ENCODE measurements around the gene ARFIP2.

The ARFIP2 gene

DNA sequence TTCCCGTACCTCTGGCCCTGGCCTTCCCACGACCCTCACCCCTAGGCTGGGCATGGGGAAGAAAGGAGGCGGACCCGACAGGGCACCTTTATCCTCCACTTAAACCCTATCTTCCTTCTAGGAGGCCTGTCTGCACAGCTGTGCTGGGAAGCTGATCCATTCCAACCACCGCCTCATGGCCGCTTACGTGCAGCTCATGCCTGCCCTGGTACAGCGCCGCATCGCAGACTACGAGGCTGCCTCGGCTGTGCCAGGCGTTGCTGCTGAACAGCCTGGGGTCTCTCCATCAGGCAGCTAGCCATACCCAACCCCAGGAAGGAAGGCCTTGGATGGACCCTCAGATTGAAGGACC is 769 bp upstream of the ARFIP2 start:
- FAIRE-seq, result no peak

GRCh38 chr11:6480299-6480914 is 724 bp downstream of the ARFIP2 start:
- FAIRE-seq, result no peak

DNA sequence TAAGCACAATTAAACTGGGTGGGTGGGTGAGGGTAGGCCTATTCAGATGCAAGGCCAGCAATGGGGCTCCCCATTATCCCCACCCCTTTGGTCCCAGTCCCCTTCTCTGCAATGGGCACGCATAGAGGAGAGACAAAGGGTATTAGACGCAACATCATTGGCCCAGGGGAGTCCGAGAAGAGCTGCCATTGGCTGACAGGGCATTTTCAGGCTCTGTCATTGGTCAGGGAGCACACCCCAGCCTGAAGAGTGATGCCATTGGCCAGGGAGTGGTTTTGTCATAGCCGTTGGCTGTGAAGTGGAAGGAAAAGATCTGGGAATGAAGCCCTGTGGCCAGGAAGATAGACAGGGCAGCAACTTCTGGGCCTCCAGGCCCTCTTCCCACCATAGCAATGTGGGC is 4.6 kb downstream of the ARFIP2 start:
- no peak for FAIRE-seq

- FAIRE-seq, result no peak
These were observed 5.2 kb downstream of the ARFIP2 start for GRCh38 chr11:6475936-6476335.

GRCh38 chr11:6474806-6475500 is 6.2 kb downstream of the ARFIP2 start:
- FAIRE-seq, result no peak

- no peak for FAIRE-seq
These were observed 6.7 kb downstream of the ARFIP2 start for GRCh38 chr11:6474413-6474792.

- no peak for FAIRE-seq
These were observed 7.4 kb downstream of the ARFIP2 start, which contains the start of gene TRIM3 for GRCh38 chr11:6473451-6474412. Gene TRIM3 (minus strand): TSS chr11:6473941. CDS start chr11:6465695, 8,246 bp downstream.

DNA sequence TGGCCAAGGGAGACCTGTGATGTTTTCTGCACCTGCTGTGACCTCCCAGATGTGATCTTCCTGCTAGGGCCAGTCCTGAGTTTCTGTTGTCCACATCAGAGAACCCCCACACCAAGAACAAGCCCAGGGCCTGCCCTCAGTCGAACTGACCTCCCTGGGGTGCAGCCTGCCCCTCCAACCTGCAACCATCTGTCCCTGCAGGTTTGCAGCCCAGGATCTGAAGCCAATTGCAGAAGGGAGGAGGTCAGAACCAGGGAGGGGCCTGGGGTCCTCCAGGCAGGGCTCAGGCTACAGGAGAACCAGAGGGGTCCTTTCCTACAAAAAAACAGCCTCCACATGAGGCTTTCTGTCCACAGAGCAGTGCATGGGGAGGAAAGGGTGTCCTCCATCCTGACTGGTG is 8.2 kb downstream of the ARFIP2 start:
- no peak for FAIRE-seq

- FAIRE-seq, result no peak
These were observed 11.5 kb downstream of the ARFIP2 start for GRCh38 chr11:6469599-6469998.

- FAIRE-seq, result no peak
These were observed 12.2 kb downstream of the ARFIP2 start for GRCh38 chr11:6468712-6469495.

GRCh38 chr11:6459099-6459450 is 22.1 kb downstream of the ARFIP2 start:
- no peak for FAIRE-seq

DNA sequence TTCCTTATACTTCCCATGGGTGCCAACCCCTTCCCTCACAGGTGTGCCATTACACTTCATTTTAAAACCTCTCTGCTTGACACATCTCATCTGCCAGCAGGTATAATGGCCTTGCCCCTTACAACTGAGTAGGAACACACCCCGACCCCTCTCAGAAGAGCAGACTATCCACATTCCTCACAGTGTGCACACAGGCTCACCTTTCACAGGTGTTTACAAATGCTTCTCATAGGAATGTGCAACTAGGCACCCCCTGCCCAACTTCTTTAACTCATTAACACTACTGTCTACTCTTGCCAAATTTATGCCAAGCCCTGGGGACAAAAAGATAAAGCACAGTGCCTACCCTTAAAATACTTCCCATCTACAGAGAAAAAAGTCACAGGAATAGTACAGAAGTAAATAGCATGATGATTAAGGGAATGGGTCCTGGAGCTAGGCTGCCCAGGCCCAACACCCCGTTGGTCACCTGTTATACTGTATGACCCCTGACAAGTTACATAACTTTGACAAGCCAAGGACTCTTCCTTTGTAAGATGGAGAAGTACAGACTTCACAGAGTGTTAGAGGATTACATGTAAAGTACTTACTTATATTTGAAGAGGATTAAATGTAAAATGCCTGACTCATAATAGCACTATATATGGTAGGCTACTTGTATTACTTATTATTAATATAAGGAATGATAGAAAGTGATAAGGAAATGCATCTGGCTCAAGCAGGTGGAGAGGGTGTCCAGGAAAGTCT is 22.6 kb downstream of the ARFIP2 start:
- FAIRE-seq, result no peak

GRCh38 chr11:6457581-6458320 is 23.4 kb downstream of the ARFIP2 start:
- FAIRE-seq, result no peak

- FAIRE-seq, result no peak
These were observed 24.6 kb downstream of the ARFIP2 start for GRCh38 chr11:6456361-6457073.

GRCh38 chr11:6455070-6455469 is 26.1 kb downstream of the ARFIP2 start:
- FAIRE-seq, result no peak

DNA sequence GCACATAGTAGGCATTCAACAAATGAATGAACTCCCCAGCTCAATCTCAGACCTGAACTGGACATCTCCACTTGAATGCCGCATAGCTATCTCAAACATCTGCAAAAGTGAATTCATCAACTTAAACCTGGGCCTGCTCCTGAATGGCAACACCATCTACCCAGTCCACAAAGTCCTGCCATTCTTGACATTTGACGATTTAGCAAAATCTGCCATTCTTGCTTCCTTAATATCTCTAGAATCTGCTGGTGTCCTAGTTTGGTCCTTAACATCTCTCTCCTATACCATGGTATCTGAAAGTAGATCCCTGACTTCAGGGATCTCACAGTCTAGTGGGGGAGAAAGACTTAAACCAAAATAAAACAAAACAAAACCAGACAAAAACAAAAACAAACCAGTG is 28.0 kb downstream of the ARFIP2 start:
- FAIRE-seq, result no peak

- FAIRE-seq, result no peak
These were observed 28.9 kb downstream of the ARFIP2 start for GRCh38 chr11:6452219-6452618.

DNA sequence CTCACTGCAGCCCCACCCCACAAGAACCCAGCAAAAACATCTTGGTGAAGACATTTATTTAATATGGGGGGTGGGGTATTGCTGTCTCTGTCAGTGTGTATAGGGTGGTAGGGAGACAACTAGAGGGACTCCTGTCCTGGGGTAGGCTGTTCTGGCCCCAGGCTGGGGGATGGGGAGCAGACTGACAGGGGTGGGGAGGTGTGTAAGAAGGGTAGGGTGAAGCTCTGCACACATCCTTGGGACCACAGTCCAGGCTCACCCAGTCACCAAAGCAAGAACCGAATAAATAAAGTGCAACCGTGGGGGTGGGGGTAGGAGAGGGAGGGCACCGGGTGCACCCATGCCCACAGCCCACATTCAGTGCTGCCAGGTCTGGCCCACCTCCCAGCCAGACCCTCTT is 32.6 kb downstream of the ARFIP2 start:
- no peak for FAIRE-seq

- no peak for FAIRE-seq
These were observed 37.7 kb downstream of the ARFIP2 start for GRCh38 chr11:6443269-6444003.

DNA sequence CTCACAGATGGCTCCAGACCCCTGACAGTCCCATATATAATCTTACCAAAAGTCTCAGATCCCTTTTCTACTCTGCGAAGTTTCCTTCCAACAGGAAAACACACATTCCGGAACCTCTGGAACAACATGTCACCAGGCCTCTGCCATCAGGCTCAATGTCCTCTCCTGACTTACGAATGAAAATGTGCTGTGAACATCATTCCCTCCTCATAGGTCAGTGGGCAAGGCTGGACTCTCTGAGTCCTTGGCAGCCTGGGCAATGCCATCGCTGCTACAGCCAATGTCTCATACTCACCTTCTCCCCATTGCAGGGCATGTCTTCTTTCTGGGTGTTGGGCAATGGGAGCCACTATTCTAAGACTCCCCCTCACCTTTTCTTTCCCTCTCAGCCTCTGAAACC is 38.7 kb downstream of the ARFIP2 start:
- FAIRE-seq, result no peak

All from TTC549 (cell line).